ENCODE data around the gene MUSTN1. TPM values are rescaled to one million over a fixed set of nuclear protein-coding genes. Genes with fewer than 3 reads are reported as not detected.

Gene MUSTN1
- total and polyA plus RNA-seq, 2 experiments from 2014 or later: 1.2 to 1.4 TPM

DNA sequence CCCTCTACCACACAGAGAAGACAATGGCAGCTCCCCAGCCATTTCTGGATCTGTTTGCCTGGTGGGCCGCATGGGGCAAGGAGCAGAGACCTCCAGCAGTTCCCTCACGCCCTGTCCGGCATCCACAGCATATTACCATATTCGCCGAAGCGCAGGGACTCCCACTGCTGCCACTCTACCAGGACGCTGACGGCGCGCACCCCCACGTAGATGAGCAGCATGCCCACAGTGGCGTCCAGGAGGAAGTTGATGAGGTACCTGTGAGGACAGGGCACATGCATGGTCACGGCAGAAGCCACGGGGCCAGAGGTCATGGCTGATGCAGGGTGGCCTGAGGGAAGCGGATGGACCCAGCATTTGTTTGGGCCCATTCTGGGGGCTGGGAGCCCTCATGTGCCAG, 14.8 kb upstream of the MUSTN1 start:
- no peak for ATAC-seq
- no peak overlapping the region for H3K4me2 ChIP-seq
- H3K27ac ChIP-seq (ENCODE audit: low read depth): no peak overlapping the region
- 0 out of 2 replicates have a peak, but pooled peaks cover 4% of the 10 kb centered on the region for H3K4me1 ChIP-seq (ENCODE audit: insufficient read depth)
- H2AFZ ChIP-seq: no peak overlapping the region
- H3K27me3 Mint-ChIP-seq (ENCODE audit: insufficient read depth, low read depth, poor library complexity): peaks cover 3% of the 10 kb centered on the region
- H3K36me3 ChIP-seq (ENCODE audit: insufficient read depth): 0 out of 2 replicates have a peak, but pooled peaks cover 3% of the 10 kb centered on the region
- H3F3A ChIP-seq (replicated peaks; ENCODE audit: low read depth): no peaks in the 10 kb centered on the region
- no peak for DNase-seq (ENCODE audit: low spot score)
- no peaks in the 10 kb centered on the region for H3K9me3 Mint-ChIP-seq
- H3K9me2 ChIP-seq (ENCODE audit: insufficient read depth): no peaks in the 10 kb centered on the region
- H3K36me3 Mint-ChIP-seq (ENCODE audit: low read depth): peaks cover 32% of the 10 kb centered on the region
- H3K4me1 Mint-ChIP-seq: peaks cover 6% of the 10 kb centered on the region
- TF ChIP-seq EZH2phosphoT487 (IDR thresholded peaks at IDR 0.05; ENCODE audit: unreplicated experiment) (no peak), STAT1 (IDR thresholded peaks at IDR 0.05; ENCODE audit: unreplicated experiment) (no peak), POLR2AphosphoS5 (IDR thresholded peaks at IDR 0.05; ENCODE audit: low read depth) (no peak), JUNB (IDR thresholded peaks at IDR 0.05; ENCODE audit: unreplicated experiment) (no peak), CREB1 (CRISPR knock-in tag; IDR thresholded peaks at IDR 0.05; ENCODE audit: low read depth) (no peak), ZNF331 (CRISPR knock-in tag; IDR thresholded peaks at IDR 0.05; ENCODE audit: low read depth) (no peak)
- TF ChIP-seq, protein P1, sequence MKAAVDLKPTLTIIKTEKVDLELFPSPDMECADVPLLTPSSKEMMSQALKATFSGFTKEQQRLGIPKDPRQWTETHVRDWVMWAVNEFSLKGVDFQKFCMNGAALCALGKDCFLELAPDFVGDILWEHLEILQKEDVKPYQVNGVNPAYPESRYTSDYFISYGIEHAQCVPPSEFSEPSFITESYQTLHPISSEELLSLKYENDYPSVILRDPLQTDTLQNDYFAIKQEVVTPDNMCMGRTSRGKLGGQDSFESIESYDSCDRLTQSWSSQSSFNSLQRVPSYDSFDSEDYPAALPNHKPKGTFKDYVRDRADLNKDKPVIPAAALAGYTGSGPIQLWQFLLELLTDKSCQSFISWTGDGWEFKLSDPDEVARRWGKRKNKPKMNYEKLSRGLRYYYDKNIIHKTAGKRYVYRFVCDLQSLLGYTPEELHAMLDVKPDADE (IDR thresholded peaks at IDR 0.05): no peak
- TF ChIP-seq, protein P2, sequence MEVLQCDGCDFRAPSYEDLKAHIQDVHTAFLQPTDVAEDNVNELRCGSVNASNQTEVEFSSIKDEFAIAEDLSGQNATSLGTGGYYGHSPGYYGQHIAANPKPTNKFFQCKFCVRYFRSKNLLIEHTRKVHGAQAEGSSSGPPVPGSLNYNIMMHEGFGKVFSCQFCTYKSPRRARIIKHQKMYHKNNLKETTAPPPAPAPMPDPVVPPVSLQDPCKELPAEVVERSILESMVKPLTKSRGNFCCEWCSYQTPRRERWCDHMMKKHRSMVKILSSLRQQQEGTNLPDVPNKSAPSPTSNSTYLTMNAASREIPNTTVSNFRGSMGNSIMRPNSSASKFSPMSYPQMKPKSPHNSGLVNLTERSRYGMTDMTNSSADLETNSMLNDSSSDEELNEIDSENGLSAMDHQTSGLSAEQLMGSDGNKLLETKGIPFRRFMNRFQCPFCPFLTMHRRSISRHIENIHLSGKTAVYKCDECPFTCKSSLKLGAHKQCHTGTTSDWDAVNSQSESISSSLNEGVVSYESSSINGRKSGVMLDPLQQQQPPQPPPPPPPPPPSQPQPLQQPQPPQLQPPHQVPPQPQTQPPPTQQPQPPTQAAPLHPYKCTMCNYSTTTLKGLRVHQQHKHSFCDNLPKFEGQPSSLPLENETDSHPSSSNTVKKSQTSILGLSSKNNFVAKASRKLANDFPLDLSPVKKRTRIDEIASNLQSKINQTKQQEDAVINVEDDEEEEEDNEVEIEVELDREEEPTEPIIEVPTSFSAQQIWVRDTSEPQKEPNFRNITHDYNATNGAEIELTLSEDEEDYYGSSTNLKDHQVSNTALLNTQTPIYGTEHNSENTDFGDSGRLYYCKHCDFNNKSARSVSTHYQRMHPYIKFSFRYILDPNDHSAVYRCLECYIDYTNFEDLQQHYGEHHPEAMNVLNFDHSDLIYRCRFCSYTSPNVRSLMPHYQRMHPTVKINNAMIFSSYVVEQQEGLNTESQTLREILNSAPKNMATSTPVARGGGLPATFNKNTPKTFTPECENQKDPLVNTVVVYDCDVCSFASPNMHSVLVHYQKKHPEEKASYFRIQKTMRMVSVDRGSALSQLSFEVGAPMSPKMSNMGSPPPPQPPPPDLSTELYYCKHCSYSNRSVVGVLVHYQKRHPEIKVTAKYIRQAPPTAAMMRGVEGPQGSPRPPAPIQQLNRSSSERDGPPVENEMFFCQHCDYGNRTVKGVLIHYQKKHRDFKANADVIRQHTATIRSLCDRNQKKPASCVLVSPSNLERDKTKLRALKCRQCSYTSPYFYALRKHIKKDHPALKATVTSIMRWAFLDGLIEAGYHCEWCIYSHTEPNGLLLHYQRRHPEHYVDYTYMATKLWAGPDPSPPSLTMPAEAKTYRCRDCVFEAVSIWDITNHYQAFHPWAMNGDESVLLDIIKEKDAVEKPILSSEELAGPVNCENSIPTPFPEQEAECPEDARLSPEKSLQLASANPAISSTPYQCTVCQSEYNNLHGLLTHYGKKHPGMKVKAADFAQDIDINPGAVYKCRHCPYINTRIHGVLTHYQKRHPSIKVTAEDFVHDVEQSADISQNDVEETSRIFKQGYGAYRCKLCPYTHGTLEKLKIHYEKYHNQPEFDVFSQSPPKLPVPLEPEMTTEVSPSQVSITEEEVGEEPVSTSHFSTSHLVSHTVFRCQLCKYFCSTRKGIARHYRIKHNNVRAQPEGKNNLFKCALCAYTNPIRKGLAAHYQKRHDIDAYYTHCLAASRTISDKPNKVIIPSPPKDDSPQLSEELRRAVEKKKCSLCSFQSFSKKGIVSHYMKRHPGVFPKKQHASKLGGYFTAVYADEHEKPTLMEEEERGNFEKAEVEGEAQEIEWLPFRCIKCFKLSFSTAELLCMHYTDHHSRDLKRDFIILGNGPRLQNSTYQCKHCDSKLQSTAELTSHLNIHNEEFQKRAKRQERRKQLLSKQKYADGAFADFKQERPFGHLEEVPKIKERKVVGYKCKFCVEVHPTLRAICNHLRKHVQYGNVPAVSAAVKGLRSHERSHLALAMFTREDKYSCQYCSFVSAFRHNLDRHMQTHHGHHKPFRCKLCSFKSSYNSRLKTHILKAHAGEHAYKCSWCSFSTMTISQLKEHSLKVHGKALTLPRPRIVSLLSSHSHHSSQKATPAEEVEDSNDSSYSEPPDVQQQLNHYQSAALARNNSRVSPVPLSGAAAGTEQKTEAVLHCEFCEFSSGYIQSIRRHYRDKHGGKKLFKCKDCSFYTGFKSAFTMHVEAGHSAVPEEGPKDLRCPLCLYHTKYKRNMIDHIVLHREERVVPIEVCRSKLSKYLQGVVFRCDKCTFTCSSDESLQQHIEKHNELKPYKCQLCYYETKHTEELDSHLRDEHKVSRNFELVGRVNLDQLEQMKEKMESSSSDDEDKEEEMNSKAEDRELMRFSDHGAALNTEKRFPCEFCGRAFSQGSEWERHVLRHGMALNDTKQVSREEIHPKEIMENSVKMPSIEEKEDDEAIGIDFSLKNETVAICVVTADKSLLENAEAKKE (CRISPR knock-in tag; IDR thresholded peaks at IDR 0.05): no peak
- TF ChIP-seq, protein P3, sequence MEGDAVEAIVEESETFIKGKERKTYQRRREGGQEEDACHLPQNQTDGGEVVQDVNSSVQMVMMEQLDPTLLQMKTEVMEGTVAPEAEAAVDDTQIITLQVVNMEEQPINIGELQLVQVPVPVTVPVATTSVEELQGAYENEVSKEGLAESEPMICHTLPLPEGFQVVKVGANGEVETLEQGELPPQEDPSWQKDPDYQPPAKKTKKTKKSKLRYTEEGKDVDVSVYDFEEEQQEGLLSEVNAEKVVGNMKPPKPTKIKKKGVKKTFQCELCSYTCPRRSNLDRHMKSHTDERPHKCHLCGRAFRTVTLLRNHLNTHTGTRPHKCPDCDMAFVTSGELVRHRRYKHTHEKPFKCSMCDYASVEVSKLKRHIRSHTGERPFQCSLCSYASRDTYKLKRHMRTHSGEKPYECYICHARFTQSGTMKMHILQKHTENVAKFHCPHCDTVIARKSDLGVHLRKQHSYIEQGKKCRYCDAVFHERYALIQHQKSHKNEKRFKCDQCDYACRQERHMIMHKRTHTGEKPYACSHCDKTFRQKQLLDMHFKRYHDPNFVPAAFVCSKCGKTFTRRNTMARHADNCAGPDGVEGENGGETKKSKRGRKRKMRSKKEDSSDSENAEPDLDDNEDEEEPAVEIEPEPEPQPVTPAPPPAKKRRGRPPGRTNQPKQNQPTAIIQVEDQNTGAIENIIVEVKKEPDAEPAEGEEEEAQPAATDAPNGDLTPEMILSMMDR (conservative IDR thresholded peaks at IDR 0.05; ENCODE audit: low read depth in 2 of 2): no peak
- TF ChIP-seq, protein P4, sequence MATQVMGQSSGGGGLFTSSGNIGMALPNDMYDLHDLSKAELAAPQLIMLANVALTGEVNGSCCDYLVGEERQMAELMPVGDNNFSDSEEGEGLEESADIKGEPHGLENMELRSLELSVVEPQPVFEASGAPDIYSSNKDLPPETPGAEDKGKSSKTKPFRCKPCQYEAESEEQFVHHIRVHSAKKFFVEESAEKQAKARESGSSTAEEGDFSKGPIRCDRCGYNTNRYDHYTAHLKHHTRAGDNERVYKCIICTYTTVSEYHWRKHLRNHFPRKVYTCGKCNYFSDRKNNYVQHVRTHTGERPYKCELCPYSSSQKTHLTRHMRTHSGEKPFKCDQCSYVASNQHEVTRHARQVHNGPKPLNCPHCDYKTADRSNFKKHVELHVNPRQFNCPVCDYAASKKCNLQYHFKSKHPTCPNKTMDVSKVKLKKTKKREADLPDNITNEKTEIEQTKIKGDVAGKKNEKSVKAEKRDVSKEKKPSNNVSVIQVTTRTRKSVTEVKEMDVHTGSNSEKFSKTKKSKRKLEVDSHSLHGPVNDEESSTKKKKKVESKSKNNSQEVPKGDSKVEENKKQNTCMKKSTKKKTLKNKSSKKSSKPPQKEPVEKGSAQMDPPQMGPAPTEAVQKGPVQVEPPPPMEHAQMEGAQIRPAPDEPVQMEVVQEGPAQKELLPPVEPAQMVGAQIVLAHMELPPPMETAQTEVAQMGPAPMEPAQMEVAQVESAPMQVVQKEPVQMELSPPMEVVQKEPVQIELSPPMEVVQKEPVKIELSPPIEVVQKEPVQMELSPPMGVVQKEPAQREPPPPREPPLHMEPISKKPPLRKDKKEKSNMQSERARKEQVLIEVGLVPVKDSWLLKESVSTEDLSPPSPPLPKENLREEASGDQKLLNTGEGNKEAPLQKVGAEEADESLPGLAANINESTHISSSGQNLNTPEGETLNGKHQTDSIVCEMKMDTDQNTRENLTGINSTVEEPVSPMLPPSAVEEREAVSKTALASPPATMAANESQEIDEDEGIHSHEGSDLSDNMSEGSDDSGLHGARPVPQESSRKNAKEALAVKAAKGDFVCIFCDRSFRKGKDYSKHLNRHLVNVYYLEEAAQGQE (IDR thresholded peaks at IDR 0.05; ENCODE audit: unreplicated experiment): no peak
- no peak overlapping the region for H3K27ac Mint-ChIP-seq
- no peak overlapping the region for H3K4me3 Mint-ChIP-seq
- H3K79me2 ChIP-seq (replicated peaks; ENCODE audit: insufficient read depth): no peaks in the 10 kb centered on the region
- peaks cover 6% of the 10 kb centered on the region; the same call in 1 of the 2 replicates for H4K20me1 ChIP-seq (replicated peaks; ENCODE audit: insufficient read depth)
- H3K4me3 ChIP-seq: no peak overlapping the region
- no peaks in the 10 kb centered on the region for H3K27me3 ChIP-seq (ENCODE audit: insufficient read depth)

All from GM23338 (cell line).